Smooth muscle cell (in vitro differentiated cells): Measurements from ENCODE around the gene MUCL3. TPM values are rescaled to one million over a fixed set of nuclear protein-coding genes. Genes with fewer than 3 reads are reported as not detected.
"Not testable (repeated sequence)": the region's sequence is repeated elsewhere in the genome, so short reads cannot be mapped to it uniquely, and the experiment has no call there.

Experiments used
- DNase-seq: peaks from one replicate; lab custom pipeline; 2025; ENCODE audit not compliant: unreplicated experiment; lab: John Stamatoyannopoulos, UW
- H2AFZ ChIP-seq: fragments of 200-600 bp; sonication (generic); 2 replicates; pipeline ENCODE4 v1.6.0; 2016; ENCODE audit warnings: antibody characterized with exemption, low read depth, mild to moderate bottlenecking
- H3F3A ChIP-seq: fragments of 200-600 bp; sonication (generic); 2 replicates; pipeline ENCODE4 v1.6.0; 2017; ENCODE audit warnings: antibody characterized with exemption, low read depth
- H3K27ac ChIP-seq: fragments of 200-600 bp; sonication (generic); 2 replicates; pipeline ENCODE4 v1.5.1; 2016; ENCODE audit warnings: low read depth, mild to moderate bottlenecking
- H3K27me3 ChIP-seq: fragments of 200-600 bp; sonication (generic); 2 replicates; pipeline ENCODE4 v1.6.1; 2016; ENCODE audit warnings: low read depth, mild to moderate bottlenecking
- H3K36me3 ChIP-seq: fragments of 200-600 bp; sonication (generic); 2 replicates; pipeline ENCODE4 v1.5.1; 2016; ENCODE audit warnings: low read depth
- H3K4me1 ChIP-seq: fragments of 200-600 bp; sonication (generic); 2 replicates; pipeline ENCODE4 v1.5.1; 2016; ENCODE audit warnings: low read depth
- H3K4me2 ChIP-seq: fragments of 200-600 bp; sonication (generic); 2 replicates; pipeline ENCODE4 v1.6.0; 2016; ENCODE audit warnings: mild to moderate bottlenecking
- H3K4me3 ChIP-seq: fragments of 200-600 bp; sonication (generic); 2 replicates; pipeline ENCODE4 v1.5.1; 2016; ENCODE audit warnings: mild to moderate bottlenecking
- H3K79me2 ChIP-seq: fragments of 200-600 bp; sonication (generic); 2 replicates; pipeline ENCODE4 v1.6.0; 2016; ENCODE audit warnings: low read depth, mild to moderate bottlenecking
- H3K9ac ChIP-seq: fragments of 200-600 bp; sonication (generic); 2 replicates; pipeline ENCODE4 v1.6.0; 2016; ENCODE audit warnings: low read depth
- H3K9me3 ChIP-seq: fragments of 200-600 bp; sonication (generic); replicated peaks from 2 replicates; pipeline ENCODE4 v1.5.1; 2016; ENCODE audit warnings: low read depth
- H4K20me1 ChIP-seq: fragments of 200-600 bp; sonication (generic); 2 replicates; pipeline ENCODE4 v1.6.0; 2016; ENCODE audit warnings: low read depth
- WGBS: methylation state at CpG from one replicate; pipeline ENCODE4 v1.1.7; 2016; ENCODE audit warnings: low lambda C conversion rate; 5-methylcytosine and 5-hydroxymethylcytosine counted together
- polyA plus RNA-seq: library from polyadenylated mRNA; unstranded; fragments of >200 nt; fragmentation: Nextera tagmentation; extraction: Ambion mirVana; gene quantifications from 2 replicates; pipeline ENCODE4 v1.2.1, GENCODE V29; 2016
- total RNA-seq: library from RNA; depleted of rRNA; stranded (reverse); fragments of >200 nt; gene quantifications from 2 replicates; pipeline ENCODE4 v1.2.3, GENCODE V29; 2014
- TF ChIP-seq, protein P1 (sequence below): fragments of 200-600 bp; sonication (generic); IDR thresholded peaks from 2 replicates; pipeline ENCODE4 v1.5.1; 2017; ENCODE audit warnings: borderline replicate concordance, mild to moderate bottlenecking, antibody characterized with exemption; ENCODE audit not compliant: insufficient read depth, poor library complexity, severe bottlenecking

MUCL3 gene
- total and polyA plus RNA-seq, 2 experiments from 2014 or later: 0.31 TPM; not detected in 1

DNA sequence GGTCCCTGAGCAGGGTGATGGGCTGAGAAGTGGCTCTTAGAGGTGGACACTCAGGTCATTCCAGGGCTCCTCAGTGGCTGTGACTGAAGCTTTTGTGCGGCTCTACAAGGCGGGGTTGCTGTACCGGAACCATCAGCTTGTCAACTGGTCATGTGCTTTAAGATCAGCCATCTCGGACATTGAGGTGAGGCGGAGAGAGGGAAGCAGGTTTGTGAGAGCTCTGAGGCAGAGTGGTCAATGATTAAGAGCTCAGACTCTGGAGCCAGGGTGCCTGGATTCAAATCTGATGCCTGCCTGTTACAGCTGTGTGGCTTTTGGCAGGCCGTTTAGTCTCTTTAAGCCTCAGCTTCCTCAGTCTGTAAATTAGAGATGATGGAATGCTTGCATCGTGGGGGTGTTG, 23.7 kb upstream of the MUCL3 start:
- Histone ChIP-seq H4K20me1 (no peaks in the 10 kb centered on the region), H3K9me3 (no peaks in the 10 kb centered on the region), H3K79me2 (no peaks in the 10 kb centered on the region), H3K4me1 (peaks cover 12% of the 10 kb centered on the region), H3K36me3 (no peaks in the 10 kb centered on the region), H3K27ac (no peak overlapping the region), H3K4me3 (no peak overlapping the region), H3K27me3 (no peaks in the 10 kb centered on the region), H3F3A (peaks cover 9% of the 10 kb centered on the region), H2AFZ (no peak overlapping the region), H3K4me2 (no peak overlapping the region), H3K9ac (no peak overlapping the region)
- 81% methylated on average over 7 of the region's 7 CpGs for WGBS
- TF ChIP-seq, protein P1, sequence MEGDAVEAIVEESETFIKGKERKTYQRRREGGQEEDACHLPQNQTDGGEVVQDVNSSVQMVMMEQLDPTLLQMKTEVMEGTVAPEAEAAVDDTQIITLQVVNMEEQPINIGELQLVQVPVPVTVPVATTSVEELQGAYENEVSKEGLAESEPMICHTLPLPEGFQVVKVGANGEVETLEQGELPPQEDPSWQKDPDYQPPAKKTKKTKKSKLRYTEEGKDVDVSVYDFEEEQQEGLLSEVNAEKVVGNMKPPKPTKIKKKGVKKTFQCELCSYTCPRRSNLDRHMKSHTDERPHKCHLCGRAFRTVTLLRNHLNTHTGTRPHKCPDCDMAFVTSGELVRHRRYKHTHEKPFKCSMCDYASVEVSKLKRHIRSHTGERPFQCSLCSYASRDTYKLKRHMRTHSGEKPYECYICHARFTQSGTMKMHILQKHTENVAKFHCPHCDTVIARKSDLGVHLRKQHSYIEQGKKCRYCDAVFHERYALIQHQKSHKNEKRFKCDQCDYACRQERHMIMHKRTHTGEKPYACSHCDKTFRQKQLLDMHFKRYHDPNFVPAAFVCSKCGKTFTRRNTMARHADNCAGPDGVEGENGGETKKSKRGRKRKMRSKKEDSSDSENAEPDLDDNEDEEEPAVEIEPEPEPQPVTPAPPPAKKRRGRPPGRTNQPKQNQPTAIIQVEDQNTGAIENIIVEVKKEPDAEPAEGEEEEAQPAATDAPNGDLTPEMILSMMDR: no peak
- DNase-seq: no peak

DNA sequence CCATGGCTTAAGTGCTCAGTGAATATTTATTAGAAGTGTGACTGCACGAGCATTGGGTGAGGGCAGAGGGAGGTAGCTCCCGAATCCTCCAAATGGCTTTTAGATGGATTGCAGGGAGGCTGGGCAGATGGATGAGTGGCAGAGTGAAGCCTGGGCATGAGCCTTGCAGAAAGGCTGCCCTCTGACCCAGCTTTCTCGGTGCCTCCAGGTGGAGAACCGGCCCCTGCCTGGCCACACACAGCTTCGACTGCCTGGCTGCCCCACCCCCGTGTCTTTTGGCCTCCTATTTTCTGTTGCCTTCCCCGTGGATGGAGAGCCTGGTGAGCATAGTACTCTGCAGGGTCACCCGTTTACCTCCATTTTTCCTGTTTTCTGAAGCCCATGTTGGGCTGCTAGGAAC, 23.3 kb upstream of the MUCL3 start:
- H3K4me2 ChIP-seq: no peak overlapping the region
- 93% methylated on average over 8 of the region's 8 CpGs for WGBS
- TF ChIP-seq, protein P1: no peak
- no peaks in the 10 kb centered on the region for H4K20me1 ChIP-seq
- H3K36me3 ChIP-seq: no peaks in the 10 kb centered on the region
- H3F3A ChIP-seq: peaks cover 8% of the 10 kb centered on the region
- no peaks in the 10 kb centered on the region for H3K27me3 ChIP-seq
- no peak overlapping the region for H2AFZ ChIP-seq
- no peak for DNase-seq
- H3K4me3 ChIP-seq: no peak overlapping the region
- no peak overlapping the region for H3K9ac ChIP-seq
- H3K9me3 ChIP-seq: no peaks in the 10 kb centered on the region
- H3K27ac ChIP-seq: no peak overlapping the region
- H3K4me1 ChIP-seq: peaks cover 12% of the 10 kb centered on the region
- no peaks in the 10 kb centered on the region for H3K79me2 ChIP-seq

- H2AFZ ChIP-seq: no peak overlapping the region
- WGBS: 84% methylated on average over 8 of the region's 8 CpGs
- H3K4me1 ChIP-seq: peaks cover 9% of the 10 kb centered on the region
- H4K20me1 ChIP-seq: no peaks in the 10 kb centered on the region
- H3K9ac ChIP-seq: no peak overlapping the region
- H3K27me3 ChIP-seq: no peaks in the 10 kb centered on the region
- no peaks in the 10 kb centered on the region for H3K36me3 ChIP-seq
- no peaks in the 10 kb centered on the region for H3K9me3 ChIP-seq
- H3K27ac ChIP-seq: no peak overlapping the region
- DNase-seq: no peak
- no peak overlapping the region for H3K4me2 ChIP-seq
- no peaks in the 10 kb centered on the region for H3K79me2 ChIP-seq
- TF ChIP-seq, protein P1: no peak
- no peak overlapping the region for H3K4me3 ChIP-seq
- H3F3A ChIP-seq: no peaks in the 10 kb centered on the region
Measured at GRCh38 chr6:30918670-30919069, 22.1 kb upstream of the MUCL3 start.

- TF ChIP-seq, protein P1: no peak
- Histone ChIP-seq H3K79me2 (no peaks in the 10 kb centered on the region), H3K9me3 (no peaks in the 10 kb centered on the region), H3K4me1 (no peaks in the 10 kb centered on the region), H3K27ac (no peak overlapping the region), H3K9ac (no peak overlapping the region), H3K4me2 (no peak overlapping the region), H4K20me1 (no peaks in the 10 kb centered on the region), H2AFZ (no peak overlapping the region), H3F3A (no peaks in the 10 kb centered on the region), H3K27me3 (no peaks in the 10 kb centered on the region), H3K36me3 (no peaks in the 10 kb centered on the region), H3K4me3 (no peak overlapping the region)
- 80% methylated on average over 7 of the region's 7 CpGs for WGBS
- no peak for DNase-seq
Measured at GRCh38 chr6:30922447-30922852, 18.3 kb upstream of the MUCL3 start.

DNA sequence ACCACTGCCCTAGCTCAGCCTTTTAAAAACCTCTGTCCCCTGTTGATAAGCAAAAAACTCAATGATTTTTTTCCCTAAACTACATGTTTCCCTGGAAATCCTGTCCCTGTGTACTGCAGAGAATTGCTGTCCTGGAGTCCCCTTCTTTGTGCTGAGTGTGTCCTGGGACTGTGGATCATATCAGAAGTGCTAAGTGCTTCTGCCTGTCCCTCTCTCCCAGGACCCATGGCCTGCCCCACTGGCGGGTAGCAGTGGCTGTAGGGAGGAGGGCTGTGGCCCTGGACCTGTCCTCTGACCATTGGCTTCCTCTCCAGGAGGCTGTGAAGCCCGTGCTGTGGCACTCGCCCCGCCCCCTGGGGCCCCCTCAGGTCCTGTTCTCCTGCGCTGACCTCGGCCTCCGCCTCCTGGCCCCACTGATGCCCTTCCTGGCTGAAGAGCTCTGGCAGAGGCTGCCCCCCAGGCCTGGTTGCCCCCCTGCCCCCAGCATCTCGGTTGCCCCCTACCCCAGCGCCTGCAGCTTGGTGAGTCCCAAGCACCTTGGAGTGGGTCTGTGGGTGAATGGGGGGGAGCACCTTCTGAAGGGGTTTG, 16.6 kb upstream of the MUCL3 start:
- not testable (repeated sequence) for H3K27ac ChIP-seq, H3F3A ChIP-seq, H3K9me3 ChIP-seq, H3K4me2 ChIP-seq, H3K27me3 ChIP-seq, H3K36me3 ChIP-seq, H3K9ac ChIP-seq, H3K4me1 ChIP-seq, H2AFZ ChIP-seq, H4K20me1 ChIP-seq, DNase-seq, H3K4me3 ChIP-seq, H3K79me2 ChIP-seq
- WGBS: 94% methylated on average over 9 of the region's 9 CpGs
